H1 (cell line): ENCODE measurements around the gene TOB1.

Experiments used
- CREB1 ChIP-seq: IDR thresholded peaks from 2 replicates; pipeline ENCODE4 v1.6.1; 2012; ENCODE audit warnings: inconsistent platforms
- CTCF ChIP-seq, 3 experiments: IDR thresholded peaks; 1 replicate in 2 of 3; 2 replicates in 1 of 3; pipeline versions ENCODE4 v1.5.1 to v1.6.1; 2011; ENCODE audit warnings: low read length in 3 of 3, mild to moderate bottlenecking in 3 of 3, inconsistent platforms in 2 of 3, low read depth in 1 of 3, moderate library complexity in 1 of 3; ENCODE audit not compliant: insufficient read depth in 1 of 3; ENCODE audit errors: control extremely low read depth in 1 of 3
- EGR1 ChIP-seq: IDR thresholded peaks from 2 replicates; pipeline ENCODE4 v1.6.1; 2011; ENCODE audit warnings: low read depth, low read length, borderline replicate concordance
- POLR2A ChIP-seq, 2 experiments: IDR thresholded peaks; 1 replicate in 1 of 2; 2 replicates in 1 of 2; pipeline ENCODE4 v1.6.1; 2011; ENCODE audit warnings: low read depth in 2 of 2, low read length in 2 of 2, mild to moderate bottlenecking in 2 of 2; ENCODE audit errors: control extremely low read depth in 1 of 2
- SP1 ChIP-seq: IDR thresholded peaks from 2 replicates; pipeline ENCODE4 v1.6.1; 2011; ENCODE audit warnings: low read depth, low read length

GRCh38 chr17:50871898-50872297 is 5.7 kb upstream of the TOB1 start:
- TF ChIP-seq SP1 (no peak), POLR2A (IDR thresholded peaks at IDR 0.05; ENCODE audit: control extremely low read depth in 1 of 2, low read depth in 2 of 2, low read length in 2 of 2) (no peak), CREB1 (no peak), CTCF (IDR thresholded peaks at IDR 0.05; ENCODE audit: control extremely low read depth in 1 of 3, insufficient read depth in 1 of 3, low read depth in 1 of 3, low read length in 3 of 3) (no peak), EGR1 (no peak)
